GM21360 (cell line): ENCODE measurements around the gene SERPINB13.
"Not testable (repeated sequence)": the region's sequence is repeated elsewhere in the genome, so short reads cannot be mapped to it uniquely, and the experiment has no call there.

ENCODE experiments used
- ATAC-seq: cut with Tn5 transposase; IDR thresholded peaks from one replicate; pipeline ENCODE4 v1.9.1; 2021; ENCODE audit warnings: mild to moderate bottlenecking, moderate library complexity; ENCODE audit not compliant: unreplicated experiment

Gene SERPINB13

DNA sequence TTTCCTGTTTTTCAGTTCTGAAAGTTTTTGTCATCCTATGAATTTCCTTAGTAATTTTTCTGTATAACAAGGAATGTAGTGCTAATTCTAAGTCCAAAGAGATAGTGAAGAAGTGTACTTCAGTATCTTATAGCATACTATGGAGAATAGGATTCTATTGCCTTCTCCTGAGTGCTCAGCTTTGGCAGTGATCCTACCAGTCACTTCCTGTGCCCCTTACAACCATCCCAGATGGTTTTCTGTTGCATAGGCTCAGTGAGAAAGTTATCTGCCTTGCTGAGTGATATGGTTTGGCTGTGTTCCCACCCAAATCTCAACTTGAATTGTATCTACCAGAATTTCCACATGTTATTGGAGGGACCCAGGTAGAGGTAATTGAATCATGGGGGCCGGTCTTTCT is 57.6 kb downstream of the SERPINB13 start:
- ATAC-seq: not testable (repeated sequence)

DNA sequence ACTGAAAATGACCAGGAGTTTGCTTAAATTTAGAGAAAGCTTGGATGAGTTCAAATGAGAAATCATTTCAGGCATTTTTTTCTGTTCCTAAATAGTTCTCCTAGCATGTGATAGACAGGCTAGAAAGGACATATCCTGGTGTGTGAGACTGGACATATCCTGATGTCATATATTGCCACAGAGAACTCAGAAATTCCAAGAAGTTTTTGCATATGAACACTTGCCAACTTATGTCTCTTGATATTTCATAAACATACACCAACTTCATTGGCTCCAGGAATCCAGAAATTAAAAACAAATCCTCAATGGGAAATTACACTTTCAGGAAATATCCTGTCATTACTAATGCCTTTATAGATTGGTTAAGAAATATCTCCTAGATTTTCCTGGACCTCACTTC is 59.8 kb downstream of the SERPINB13 start:
- ATAC-seq: no peak

DNA sequence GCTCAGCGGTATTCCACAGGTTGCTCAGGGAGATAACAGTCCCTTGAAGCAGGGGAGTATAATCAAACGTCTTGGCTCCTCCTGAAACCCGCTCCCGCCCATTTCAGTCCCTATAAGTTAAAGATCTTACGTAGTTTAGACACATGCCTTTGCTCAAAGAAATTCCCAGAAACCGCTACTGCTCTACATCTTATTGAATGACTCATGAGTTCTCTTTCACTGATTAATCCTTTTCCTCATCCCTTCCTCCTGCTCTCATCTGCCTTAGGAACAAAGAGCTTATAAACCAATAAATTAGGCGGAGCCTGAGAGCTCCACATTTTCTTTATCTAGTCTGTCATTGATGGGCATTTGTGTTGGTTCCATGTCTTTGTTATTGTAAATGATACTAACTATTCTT is 61.1 kb downstream of the SERPINB13 start:
- no peak for ATAC-seq
